Epithelial cell of esophagus (primary cell): ENCODE results near the gene NME8.
A peak's percentile ranks its signal among the peaks of the same experiment; 100 is the strongest.

Experiments
- DNase-seq: peaks from one replicate; pipeline ENCODE4 v3.0.0; 2010; ENCODE audit warnings: low read depth
- H3K4me3 ChIP-seq: 2 replicates; pipeline ENCODE4 v1.5.1; 2011; ENCODE audit warnings: mild to moderate bottlenecking, low read length, control low read depth
- CTCF ChIP-seq: IDR thresholded peaks from 2 replicates; pipeline ENCODE4 v1.5.1; 2011; ENCODE audit warnings: low read depth, mild to moderate bottlenecking, low read length, control low read depth, inconsistent platforms; ENCODE audit not compliant: insufficient read depth; ENCODE audit errors: missing control alignments

Gene NME8

DNA sequence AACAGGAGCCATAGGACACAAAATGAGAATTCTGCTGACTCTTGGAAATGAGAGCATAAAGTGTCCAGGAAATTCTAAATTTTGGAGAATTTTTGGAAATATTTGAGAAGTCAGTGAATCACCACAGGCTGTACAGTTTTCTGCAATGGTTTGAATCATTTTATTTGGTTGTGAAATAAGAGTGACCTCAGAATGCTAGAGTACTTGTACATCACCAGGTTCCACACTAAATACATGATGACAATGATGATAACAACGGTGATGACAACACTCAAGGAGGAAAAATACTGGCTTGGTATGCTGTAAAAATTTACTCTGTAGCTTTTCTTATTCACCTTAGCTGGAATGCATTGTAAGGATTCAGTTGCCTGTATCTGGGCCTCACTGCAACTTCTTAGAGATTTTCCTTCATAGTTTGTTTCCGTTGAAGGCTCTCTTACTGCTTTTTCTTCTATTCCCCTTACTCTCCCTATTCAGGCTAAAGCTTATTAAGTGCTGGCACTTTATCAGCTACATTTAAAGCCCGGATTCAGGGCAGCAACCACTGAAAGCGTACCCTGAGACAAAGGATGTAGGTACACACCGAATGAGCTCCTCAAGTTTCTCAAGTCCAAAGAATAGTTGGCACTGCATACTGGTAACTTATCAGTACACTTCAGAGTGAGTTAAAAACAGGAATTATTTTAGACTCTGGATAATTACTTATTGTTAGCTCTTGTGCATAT lies 30.2 kb upstream of the NME8 start:
- DNase-seq, result peak; percentile 1
- no peak for TF ChIP-seq CTCF
- no peak overlapping the region for H3K4me3 ChIP-seq

DNA sequence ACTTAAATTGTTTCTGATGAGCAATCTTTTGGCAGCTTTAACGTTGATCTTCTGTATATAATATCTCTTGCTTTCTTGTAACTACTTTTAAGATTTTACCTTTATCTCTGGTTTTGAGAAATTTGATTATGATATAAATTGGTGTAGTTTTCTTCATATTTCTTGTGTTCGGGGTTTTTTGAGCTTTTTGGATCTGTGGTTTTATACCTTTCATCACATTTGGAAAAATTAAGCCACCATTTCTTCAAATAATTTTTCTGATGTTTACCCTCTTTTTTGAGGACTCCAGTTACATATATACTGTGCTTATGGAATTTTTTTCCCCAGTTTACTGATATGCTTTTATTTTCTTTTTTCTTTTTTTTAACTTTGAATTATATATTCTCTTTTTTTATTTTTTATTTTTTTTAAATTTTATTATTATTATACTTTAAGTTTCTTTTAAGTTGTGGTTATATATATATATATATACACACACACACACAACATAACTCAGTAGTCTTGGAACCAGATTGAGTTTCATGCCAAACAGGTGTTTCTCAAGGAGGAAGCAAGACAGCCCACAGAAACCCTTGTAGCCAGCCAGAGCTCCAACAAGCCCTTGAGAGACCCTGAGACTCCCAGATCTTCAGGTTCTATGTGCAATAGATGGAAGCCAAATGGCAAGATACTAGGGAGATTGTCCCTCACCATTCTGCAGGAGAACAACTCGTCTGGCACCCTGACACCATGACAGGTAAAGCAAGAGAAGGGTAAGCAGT lies 27.5 kb upstream of the NME8 start:
- no peak for DNase-seq
- no peak overlapping the region for H3K4me3 ChIP-seq
- TF ChIP-seq CTCF, result no peak

GRCh38 chr7:37822946-37823345 lies 25.5 kb upstream of the NME8 start:
- no peak for DNase-seq
- no peak for TF ChIP-seq CTCF
- no peak overlapping the region for H3K4me3 ChIP-seq

GRCh38 chr7:37823557-37823956 lies 24.8 kb upstream of the NME8 start:
- no peak for TF ChIP-seq CTCF
- no peak for DNase-seq
- H3K4me3 ChIP-seq, result no peak overlapping the region

DNA sequence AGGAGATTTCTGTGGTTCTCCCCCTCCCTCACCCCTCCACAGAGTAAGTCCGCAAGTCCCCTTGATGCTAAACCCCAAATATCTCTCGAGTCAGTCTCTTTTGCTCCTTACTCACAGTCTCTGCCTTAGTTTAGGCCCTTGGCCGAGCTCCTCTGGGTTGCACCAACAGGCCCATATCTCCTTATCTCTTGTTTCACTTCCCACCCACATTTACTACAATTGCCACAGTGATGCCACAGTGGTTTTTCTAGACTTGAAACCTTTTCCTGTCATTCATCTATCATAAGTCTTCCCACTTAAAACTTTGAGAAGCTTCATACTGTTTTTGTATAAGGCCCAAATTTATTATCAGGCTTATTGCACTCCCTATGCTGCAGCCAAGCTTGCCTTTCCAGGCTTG lies 23.4 kb upstream of the NME8 start:
- no peak for DNase-seq
- no peak overlapping the region for H3K4me3 ChIP-seq
- no peak for TF ChIP-seq CTCF

DNA sequence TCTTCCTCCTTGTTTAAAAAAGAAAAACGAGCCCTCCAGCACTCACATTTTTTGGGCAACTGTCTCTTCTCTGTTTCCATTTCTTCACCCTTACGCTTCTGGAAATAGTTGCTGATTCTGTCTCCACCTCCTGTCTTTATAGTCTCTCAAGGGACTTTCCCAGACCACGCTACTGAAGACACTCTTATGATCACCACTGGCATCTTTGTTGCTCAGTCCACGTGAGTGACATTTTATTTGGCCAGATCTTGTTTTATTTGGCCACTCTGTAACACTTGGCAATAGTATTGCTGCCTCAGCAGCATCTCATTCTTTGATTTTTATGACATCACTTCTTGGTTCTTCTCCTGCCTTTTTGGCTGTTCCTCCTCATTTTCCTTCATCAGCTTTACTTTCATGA lies 21.6 kb upstream of the NME8 start:
- H3K4me3 ChIP-seq, result no peak overlapping the region
- no peak for TF ChIP-seq CTCF
- DNase-seq, result no peak

- no peak for TF ChIP-seq CTCF
- no peak overlapping the region for H3K4me3 ChIP-seq
- no peak for DNase-seq
Measured at GRCh38 chr7:37831244-37831643, 17.2 kb upstream of the NME8 start.
